ENCODE results near the gene PEX16.

PEX16 gene

GRCh38 chr11:45877221-45877620 lies 40.5 kb downstream of the PEX16 start:
- H3K4me1 ChIP-seq (ENCODE audit: control extremely low read depth in 1 of 4, control insufficient read depth in 4 of 4, insufficient read depth in 4 of 4, low read length in 3 of 4) = peaks cover 0 to under 1% (median 0%) of the 10 kb centered on the region in 4 experiments
- H3K9me3 ChIP-seq (ENCODE audit: control extremely low read depth in 1 of 5, control insufficient read depth in 4 of 5, insufficient read depth in 2 of 5, low read depth in 1 of 5, low read length in 4 of 5) = no peaks in the 10 kb centered on the region
- no peak for DNase-seq
- H3K27me3 ChIP-seq (replicated peaks in 2 of 5; ENCODE audit: control insufficient read depth in 4 of 5, insufficient read depth in 5 of 5, low read length in 4 of 5) = no peaks in the 10 kb centered on the region
- no peak overlapping the region for H3K27ac ChIP-seq (ENCODE audit: insufficient read depth in 1 of 2, low read depth in 1 of 2, low read length in 2 of 2, poor library complexity in 1 of 2, severe bottlenecking in 2 of 2)
- 96% methylated on average over 5 of the region's 8 CpGs for WGBS (ENCODE audit: insufficient coverage)
- CTCF ChIA-PET = interaction anchor here (0.7 kb wide), 1 partner anchor 18 kb away, joined by 4 read pairs; no protein-coding TSS in a partner anchor
- H3K36me3 ChIP-seq (ENCODE audit: control insufficient read depth in 4 of 4, insufficient read depth in 4 of 4, low read length in 3 of 4) = peaks cover 11 to 69% (median 48%) of the 10 kb centered on the region in 4 experiments
- POLR2A ChIA-PET = no interaction called here
- no peak overlapping the region for H3K4me3 ChIP-seq (ENCODE audit: control insufficient read depth in 1 of 7, extremely low read depth in 1 of 7, insufficient read depth in 4 of 7, low read depth in 2 of 7, low read length in 6 of 7)

GRCh38 chr11:45876401-45876800 lies 41.3 kb downstream of the PEX16 start:
- Histone ChIP-seq H3K4me1 (ENCODE audit: control extremely low read depth in 1 of 4, control insufficient read depth in 4 of 4, insufficient read depth in 4 of 4, low read length in 3 of 4) (peaks cover 0 to 9% (median 3%) of the 10 kb centered on the region in 4 experiments), H3K27me3 (replicated peaks in 2 of 5; ENCODE audit: control insufficient read depth in 4 of 5, insufficient read depth in 5 of 5, low read length in 4 of 5) (no peaks in the 10 kb centered on the region), H3K27ac (ENCODE audit: insufficient read depth in 1 of 2, low read depth in 1 of 2, low read length in 2 of 2, poor library complexity in 1 of 2, severe bottlenecking in 2 of 2) (no peak overlapping the region), H3K4me3 (ENCODE audit: control insufficient read depth in 1 of 7, extremely low read depth in 1 of 7, insufficient read depth in 4 of 7, low read depth in 2 of 7, low read length in 6 of 7) (no peak overlapping the region), H3K9me3 (ENCODE audit: control extremely low read depth in 1 of 5, control insufficient read depth in 4 of 5, insufficient read depth in 2 of 5, low read depth in 1 of 5, low read length in 4 of 5) (no peaks in the 10 kb centered on the region), H3K36me3 (ENCODE audit: control insufficient read depth in 4 of 4, insufficient read depth in 4 of 4, low read length in 3 of 4) (peaks cover 5 to 67% (median 49%) of the 10 kb centered on the region in 4 experiments)
- ChIA-PET POLR2A (no interaction called here), CTCF (interaction anchor here (1.0 kb wide), 1 partner anchor 8 kb away, joined by 3 read pairs; no protein-coding TSS in a partner anchor)
- WGBS (ENCODE audit: insufficient coverage) = 96% methylated on average over 5 of the region's 6 CpGs
- no peak for DNase-seq

DNA sequence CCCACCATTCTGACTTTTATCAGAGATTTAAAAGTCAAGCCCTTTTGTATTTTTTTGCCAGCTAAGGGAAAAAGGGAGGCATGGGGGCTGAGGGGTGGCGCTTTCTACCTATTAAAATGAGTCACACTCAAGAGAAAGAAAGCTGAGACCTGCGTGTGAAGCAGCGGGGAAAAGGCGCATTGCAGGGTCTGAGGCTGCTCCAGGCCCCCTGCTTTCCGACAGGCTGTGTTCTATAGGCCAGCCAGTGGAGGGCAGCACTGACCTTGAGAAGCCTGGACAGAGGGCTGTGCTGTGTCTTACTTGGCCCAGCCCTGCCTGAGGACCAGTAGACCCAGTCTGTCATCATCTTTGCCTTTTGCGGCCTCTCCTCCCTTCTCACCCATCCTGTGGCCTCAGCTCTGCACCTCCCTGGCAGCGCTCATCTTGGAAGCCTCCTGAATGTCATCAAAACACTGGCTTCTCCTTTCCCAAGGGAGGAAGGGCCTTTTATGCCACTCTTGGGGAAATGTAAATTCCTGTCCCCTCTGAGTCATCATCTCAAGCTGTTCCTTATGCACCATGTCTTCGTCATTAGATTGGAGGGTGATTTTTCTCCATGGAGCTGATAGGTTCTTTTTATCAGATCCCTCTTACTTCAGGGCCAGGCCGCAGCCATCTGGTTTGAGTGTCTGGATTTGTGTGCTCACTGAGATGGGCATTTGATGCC lies 44.9 kb downstream of the PEX16 start:
- 97% methylated on average over 5 of the region's 9 CpGs for WGBS (ENCODE audit: insufficient coverage)
- Histone ChIP-seq H3K4me1 (ENCODE audit: control extremely low read depth in 1 of 4, control insufficient read depth in 4 of 4, insufficient read depth in 4 of 4, low read length in 3 of 4) (peaks cover 0 to 9% (median 3%) of the 10 kb centered on the region in 4 experiments), H3K9me3 (ENCODE audit: control extremely low read depth in 1 of 5, control insufficient read depth in 4 of 5, insufficient read depth in 2 of 5, low read depth in 1 of 5, low read length in 4 of 5) (no peaks in the 10 kb centered on the region), H3K36me3 (ENCODE audit: control insufficient read depth in 4 of 4, insufficient read depth in 4 of 4, low read length in 3 of 4) (peaks cover 12 to 81% (median 67%) of the 10 kb centered on the region in 4 experiments), H3K27me3 (replicated peaks in 2 of 5; ENCODE audit: control insufficient read depth in 4 of 5, insufficient read depth in 5 of 5, low read length in 4 of 5) (no peaks in the 10 kb centered on the region), H3K4me3 (ENCODE audit: control insufficient read depth in 1 of 7, extremely low read depth in 1 of 7, insufficient read depth in 4 of 7, low read depth in 2 of 7, low read length in 6 of 7) (no peak overlapping the region), H3K27ac (ENCODE audit: insufficient read depth in 1 of 2, low read depth in 1 of 2, low read length in 2 of 2, poor library complexity in 1 of 2, severe bottlenecking in 2 of 2) (no peak overlapping the region)
- ChIA-PET POLR2A (interaction anchor here (1.2 kb wide), 1 partner anchor 9 kb away, joined by 3 read pairs; no protein-coding TSS in a partner anchor), CTCF (interaction anchor here (0.8 to 4.4 kb wide), 17 partner anchors 8 to 134 kb away, joined by 3 to 22 read pairs (median 5); partner anchors contain the start of gene PEX16)
- DNase-seq = peak; percentile 39 to 68 (median 62)

GRCh38 chr11:45871638-45872037 lies 46.0 kb downstream of the PEX16 start:
- CTCF ChIA-PET = interaction anchor here (0.9 to 4.4 kb wide), 13 partner anchors 8 to 135 kb away, joined by 3 to 22 read pairs (median 4); no protein-coding TSS in a partner anchor
- POLR2A ChIA-PET = interaction anchor here (1.2 kb wide), 1 partner anchor 8 kb away, joined by 3 read pairs; no protein-coding TSS in a partner anchor

DNA sequence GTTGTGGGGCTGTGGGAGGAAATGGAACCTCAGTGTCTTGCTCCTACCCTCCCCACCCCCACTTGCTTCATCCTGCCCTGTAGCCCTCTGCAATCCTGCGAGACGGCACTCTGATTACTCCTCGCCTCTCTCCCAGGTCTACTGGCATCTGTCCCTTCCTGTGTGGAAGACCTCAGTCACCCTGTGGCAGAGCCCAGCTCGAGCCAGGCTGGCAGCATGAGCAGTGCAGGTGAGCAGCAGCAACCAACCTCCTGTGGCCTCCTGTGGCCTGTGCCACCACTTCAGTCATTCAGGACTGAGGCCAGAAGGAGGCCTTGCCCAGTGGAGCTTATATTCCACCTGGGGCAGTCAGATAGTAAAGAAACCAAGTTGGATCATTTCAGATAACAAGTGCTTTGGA lies 47.0 kb downstream of the PEX16 start:
- no peaks in the 10 kb centered on the region for H3K9me3 ChIP-seq (ENCODE audit: control extremely low read depth in 1 of 5, control insufficient read depth in 4 of 5, insufficient read depth in 2 of 5, low read depth in 1 of 5, low read length in 4 of 5)
- no peak overlapping the region for H3K4me3 ChIP-seq (ENCODE audit: control insufficient read depth in 1 of 7, extremely low read depth in 1 of 7, insufficient read depth in 4 of 7, low read depth in 2 of 7, low read length in 6 of 7)
- CTCF ChIA-PET = interaction anchor here (0.5 to 4.4 kb wide), 5 partner anchors 7 to 65 kb away, joined by 3 to 22 read pairs (median 11); no protein-coding TSS in a partner anchor
- H3K27ac ChIP-seq (ENCODE audit: insufficient read depth in 1 of 2, low read depth in 1 of 2, low read length in 2 of 2, poor library complexity in 1 of 2, severe bottlenecking in 2 of 2) = no peak overlapping the region
- no peaks in the 10 kb centered on the region for H3K27me3 ChIP-seq (replicated peaks in 2 of 5; ENCODE audit: control insufficient read depth in 4 of 5, insufficient read depth in 5 of 5, low read length in 4 of 5)
- POLR2A ChIA-PET = no interaction called here
- H3K4me1 ChIP-seq (ENCODE audit: control extremely low read depth in 1 of 4, control insufficient read depth in 4 of 4, insufficient read depth in 4 of 4, low read length in 3 of 4) = peaks cover 0 to 9% (median 3%) of the 10 kb centered on the region in 4 experiments
- WGBS (ENCODE audit: insufficient coverage) = 89% methylated on average over 3 of the region's 4 CpGs
- peaks cover 10 to 82% (median 64%) of the 10 kb centered on the region in 4 experiments for H3K36me3 ChIP-seq (ENCODE audit: control insufficient read depth in 4 of 4, insufficient read depth in 4 of 4, low read length in 3 of 4)
- DNase-seq = no peak

More at GRCh38 chr11:45871638-45872037, 46.0 kb downstream of the PEX16 start:
- peaks cover 0 to 9% (median 3%) of the 10 kb centered on the region in 4 experiments for H3K4me1 ChIP-seq (ENCODE audit: control extremely low read depth in 1 of 4, control insufficient read depth in 4 of 4, insufficient read depth in 4 of 4, low read length in 3 of 4)
- H3K4me3 ChIP-seq (ENCODE audit: control insufficient read depth in 1 of 7, extremely low read depth in 1 of 7, insufficient read depth in 4 of 7, low read depth in 2 of 7, low read length in 6 of 7) = no peak overlapping the region
- no peaks in the 10 kb centered on the region for H3K27me3 ChIP-seq (replicated peaks in 2 of 5; ENCODE audit: control insufficient read depth in 4 of 5, insufficient read depth in 5 of 5, low read length in 4 of 5)
- 80% methylated on average over 2 of the region's 2 CpGs for WGBS (ENCODE audit: insufficient coverage)
- peaks cover 10 to 80% (median 63%) of the 10 kb centered on the region in 4 experiments for H3K36me3 ChIP-seq (ENCODE audit: control insufficient read depth in 4 of 4, insufficient read depth in 4 of 4, low read length in 3 of 4)
- H3K27ac ChIP-seq (ENCODE audit: insufficient read depth in 1 of 2, low read depth in 1 of 2, low read length in 2 of 2, poor library complexity in 1 of 2, severe bottlenecking in 2 of 2) = no peak overlapping the region
- no peak for DNase-seq
- H3K9me3 ChIP-seq (ENCODE audit: control extremely low read depth in 1 of 5, control insufficient read depth in 4 of 5, insufficient read depth in 2 of 5, low read depth in 1 of 5, low read length in 4 of 5) = no peaks in the 10 kb centered on the region

DNA sequence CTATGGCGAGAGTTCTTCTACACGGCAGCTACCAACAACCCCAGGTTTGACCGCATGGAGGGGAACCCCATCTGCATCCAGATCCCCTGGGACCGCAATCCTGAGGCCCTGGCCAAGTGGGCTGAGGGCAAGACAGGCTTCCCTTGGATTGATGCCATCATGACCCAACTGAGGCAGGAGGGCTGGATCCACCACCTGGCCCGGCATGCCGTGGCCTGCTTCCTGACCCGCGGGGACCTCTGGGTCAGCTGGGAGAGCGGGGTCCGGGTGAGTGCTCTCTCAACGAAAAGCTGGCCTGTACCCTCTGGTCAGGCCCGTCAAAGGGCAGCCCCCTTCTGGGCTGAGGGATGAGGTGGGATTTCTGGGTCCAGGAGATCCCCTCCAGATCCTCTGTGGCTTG lies 48.1 kb downstream of the PEX16 start:
- H3K36me3 ChIP-seq (ENCODE audit: control insufficient read depth in 4 of 4, insufficient read depth in 4 of 4, low read length in 3 of 4) = peaks cover 14 to 78% (median 65%) of the 10 kb centered on the region in 4 experiments
- H3K4me3 ChIP-seq (ENCODE audit: control insufficient read depth in 1 of 7, extremely low read depth in 1 of 7, insufficient read depth in 4 of 7, low read depth in 2 of 7, low read length in 6 of 7) = no peak overlapping the region
- WGBS (ENCODE audit: insufficient coverage) = 84% methylated on average over 8 of the region's 12 CpGs
- no peaks in the 10 kb centered on the region for H3K9me3 ChIP-seq (ENCODE audit: control extremely low read depth in 1 of 5, control insufficient read depth in 4 of 5, insufficient read depth in 2 of 5, low read depth in 1 of 5, low read length in 4 of 5)
- no peaks in the 10 kb centered on the region for H3K27me3 ChIP-seq (replicated peaks in 2 of 5; ENCODE audit: control insufficient read depth in 4 of 5, insufficient read depth in 5 of 5, low read length in 4 of 5)
- no peak overlapping the region for H3K27ac ChIP-seq (ENCODE audit: insufficient read depth in 1 of 2, low read depth in 1 of 2, low read length in 2 of 2, poor library complexity in 1 of 2, severe bottlenecking in 2 of 2)
- no peak for DNase-seq
- peaks cover 0 to 9% (median 3%) of the 10 kb centered on the region in 4 experiments for H3K4me1 ChIP-seq (ENCODE audit: control extremely low read depth in 1 of 4, control insufficient read depth in 4 of 4, insufficient read depth in 4 of 4, low read length in 3 of 4)
- ChIA-PET POLR2A (no interaction called here), CTCF (interaction anchor here (1.3 kb wide), 1 partner anchor 8 kb away, joined by 6 read pairs; no protein-coding TSS in a partner anchor)

DNA sequence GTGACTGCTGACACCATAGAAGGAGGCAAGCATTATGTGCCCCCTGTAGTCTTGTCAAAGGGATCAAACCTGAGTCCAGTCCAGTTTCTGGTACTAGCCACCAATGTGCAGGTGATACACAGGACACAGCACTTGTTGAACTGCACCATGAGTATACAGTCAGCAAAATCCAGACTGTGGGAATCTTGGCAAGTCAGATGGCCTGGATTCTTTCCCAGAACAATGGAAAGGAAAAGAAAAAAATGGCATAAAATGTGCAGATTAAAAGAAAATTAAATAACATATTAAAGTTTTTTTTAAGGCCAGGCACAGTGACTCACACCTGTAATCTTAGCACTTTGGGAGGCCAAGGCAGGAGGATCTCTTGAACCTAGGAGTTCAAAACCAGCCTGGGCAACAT lies 53.6 kb downstream of the PEX16 start:
- ChIA-PET POLR2A (interaction anchor here (0.8 kb wide), 1 partner anchor 8 kb away, joined by 3 read pairs; no protein-coding TSS in a partner anchor), CTCF (interaction anchor here (1.2 to 4.8 kb wide), 3 partner anchors 9 to 46 kb away, joined by 3 to 22 read pairs (median 3); no protein-coding TSS in a partner anchor)
- Histone ChIP-seq H3K27me3 (replicated peaks in 2 of 5; ENCODE audit: control insufficient read depth in 4 of 5, insufficient read depth in 5 of 5, low read length in 4 of 5) (no peaks in the 10 kb centered on the region), H3K9me3 (ENCODE audit: control extremely low read depth in 1 of 5, control insufficient read depth in 4 of 5, insufficient read depth in 2 of 5, low read depth in 1 of 5, low read length in 4 of 5) (no peaks in the 10 kb centered on the region), H3K4me1 (ENCODE audit: control extremely low read depth in 1 of 4, control insufficient read depth in 4 of 4, insufficient read depth in 4 of 4, low read length in 3 of 4) (no peaks in the 10 kb centered on the region), H3K4me3 (ENCODE audit: control insufficient read depth in 1 of 7, extremely low read depth in 1 of 7, insufficient read depth in 4 of 7, low read depth in 2 of 7, low read length in 6 of 7) (no peak overlapping the region), H3K27ac (ENCODE audit: insufficient read depth in 1 of 2, low read depth in 1 of 2, low read length in 2 of 2, poor library complexity in 1 of 2, severe bottlenecking in 2 of 2) (no peak overlapping the region), H3K36me3 (ENCODE audit: control insufficient read depth in 4 of 4, insufficient read depth in 4 of 4, low read length in 3 of 4) (peaks cover 19 to 91% (median 71%) of the 10 kb centered on the region in 4 experiments)
- no peak for DNase-seq

All from common myeloid progenitor, CD34-positive (primary cell).